Prostate gland (tissue), 2 donors: Measurements from ENCODE around the gene SND1. TPM values are rescaled to one million over a fixed set of nuclear protein-coding genes. Genes with fewer than 3 reads are reported as not detected.

Experiments used
- DNase-seq: peaks from one replicate; pipeline ENCODE4 v3.0.0-alpha.2; 2019; ENCODE audit warnings: low spot score
- H3K27ac ChIP-seq, 2 donors: fragments of 200-600 bp; sonication (generic); 2 replicates each; pipeline ENCODE4 v1.5.1; 2017 to 2019
- H3K27me3 ChIP-seq: fragments of 200-600 bp; sonication (generic); replicated peaks from 2 replicates; pipeline ENCODE4 v1.5.1; 2019; ENCODE audit not compliant: insufficient read depth
- H3K36me3 ChIP-seq, 2 donors: fragments of 200-600 bp; sonication (generic); 1 replicate in 1 of 2; 2 replicates in 1 of 2; pipeline versions ENCODE4 v1.5.1 to v1.8.1; 2017 to 2019
- H3K4me1 ChIP-seq: fragments of 200-600 bp; sonication (generic); replicated peaks from 2 replicates; pipeline ENCODE4 v1.5.1; 2019
- H3K4me3 ChIP-seq, 2 donors: fragments of 200-600 bp; sonication (generic); 2 replicates each; pipeline ENCODE4 v1.5.1; 2017 to 2019
- H3K9me3 ChIP-seq: fragments of 200-600 bp; sonication (generic); 2 replicates; pipeline ENCODE4 v1.5.1; 2017
- POLR2A ChIP-seq: fragments of 450-650 bp; IDR thresholded peaks from one replicate; pipeline ENCODE4 v1.6.1; 2016; ENCODE audit warnings: antibody characterized with exemption, mild to moderate bottlenecking
- POLR2AphosphoS5 ChIP-seq: sonication (generic); formaldehyde crosslinking; IDR thresholded peaks from one replicate; pipeline ENCODE4 v1.6.1; 2017; ENCODE audit warnings: antibody characterized with exemption
- WGBS: methylation state at CpG from one replicate; pipeline ENCODE4 v1.1.5; 2018; 5-methylcytosine and 5-hydroxymethylcytosine counted together
- intact Hi-C: fragments of 100-400 bp; cut with DNase I; formaldehyde crosslinking; loops from one replicate; pipeline ENCODE4 v1.14.2; 2022
- total RNA-seq, 2 donors: library from RNA; depleted of rRNA; stranded (reverse); fragments of >200 nt; gene quantifications; one replicate each; pipeline ENCODE4 v1.1.0, GENCODE V29; 2016
- TF ChIP-seq, protein P1 (sequence below), 4 experiments: fragments of 200-600 bp in 2 of 4; fragments of 450-650 bp in 2 of 4; sonication (generic) in 2 of 4; IDR thresholded peaks; 1 replicate in 3 of 4; 2 replicates in 1 of 4; pipeline ENCODE4 v1.5.1; 2016 to 2019; ENCODE audit warnings: antibody characterized with exemption in 4 of 4, mild to moderate bottlenecking in 2 of 4, moderate library complexity in 2 of 4

The SND1 gene
- total RNA-seq, 2 donors from 2014 or later: 175 to 190 TPM

DNA sequence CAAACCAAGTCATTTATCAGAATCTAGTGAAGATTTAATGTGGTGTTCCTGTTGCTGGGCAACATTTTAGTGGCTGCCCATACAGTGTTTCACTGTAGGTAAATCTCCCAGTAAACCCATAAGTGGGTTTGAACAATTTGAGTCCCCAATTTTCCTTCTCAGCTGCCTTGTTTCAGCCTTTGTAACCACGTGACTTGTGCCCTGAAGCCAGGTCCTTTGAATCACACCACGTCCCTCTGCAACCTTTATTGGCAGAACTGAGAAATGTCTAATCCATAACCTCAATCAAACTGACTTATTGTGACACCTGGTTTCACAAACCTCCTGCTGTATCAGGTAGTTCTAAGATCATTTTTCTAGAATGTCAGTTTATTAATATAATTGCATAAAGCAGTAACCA lies 30.1 kb downstream of the SND1 start:
- Histone ChIP-seq H3K27ac (no peak overlapping the region), H3K4me3 (no peak overlapping the region), H3K27me3 (no peaks in the 10 kb centered on the region), H3K4me1 (no peaks in the 10 kb centered on the region), H3K9me3 (no peaks in the 10 kb centered on the region), H3K36me3 (no peaks in the 10 kb centered on the region)
- WGBS: 80% methylated on average over 2 of the region's 2 CpGs
- no peak for TF ChIP-seq POLR2AphosphoS5
- TF ChIP-seq POLR2A: no peak
- TF ChIP-seq, protein P1, sequence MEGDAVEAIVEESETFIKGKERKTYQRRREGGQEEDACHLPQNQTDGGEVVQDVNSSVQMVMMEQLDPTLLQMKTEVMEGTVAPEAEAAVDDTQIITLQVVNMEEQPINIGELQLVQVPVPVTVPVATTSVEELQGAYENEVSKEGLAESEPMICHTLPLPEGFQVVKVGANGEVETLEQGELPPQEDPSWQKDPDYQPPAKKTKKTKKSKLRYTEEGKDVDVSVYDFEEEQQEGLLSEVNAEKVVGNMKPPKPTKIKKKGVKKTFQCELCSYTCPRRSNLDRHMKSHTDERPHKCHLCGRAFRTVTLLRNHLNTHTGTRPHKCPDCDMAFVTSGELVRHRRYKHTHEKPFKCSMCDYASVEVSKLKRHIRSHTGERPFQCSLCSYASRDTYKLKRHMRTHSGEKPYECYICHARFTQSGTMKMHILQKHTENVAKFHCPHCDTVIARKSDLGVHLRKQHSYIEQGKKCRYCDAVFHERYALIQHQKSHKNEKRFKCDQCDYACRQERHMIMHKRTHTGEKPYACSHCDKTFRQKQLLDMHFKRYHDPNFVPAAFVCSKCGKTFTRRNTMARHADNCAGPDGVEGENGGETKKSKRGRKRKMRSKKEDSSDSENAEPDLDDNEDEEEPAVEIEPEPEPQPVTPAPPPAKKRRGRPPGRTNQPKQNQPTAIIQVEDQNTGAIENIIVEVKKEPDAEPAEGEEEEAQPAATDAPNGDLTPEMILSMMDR (IDR thresholded peaks at IDR 0.05): no peak
- DNase-seq: no peak
- intact Hi-C loops: no loop called here

DNA sequence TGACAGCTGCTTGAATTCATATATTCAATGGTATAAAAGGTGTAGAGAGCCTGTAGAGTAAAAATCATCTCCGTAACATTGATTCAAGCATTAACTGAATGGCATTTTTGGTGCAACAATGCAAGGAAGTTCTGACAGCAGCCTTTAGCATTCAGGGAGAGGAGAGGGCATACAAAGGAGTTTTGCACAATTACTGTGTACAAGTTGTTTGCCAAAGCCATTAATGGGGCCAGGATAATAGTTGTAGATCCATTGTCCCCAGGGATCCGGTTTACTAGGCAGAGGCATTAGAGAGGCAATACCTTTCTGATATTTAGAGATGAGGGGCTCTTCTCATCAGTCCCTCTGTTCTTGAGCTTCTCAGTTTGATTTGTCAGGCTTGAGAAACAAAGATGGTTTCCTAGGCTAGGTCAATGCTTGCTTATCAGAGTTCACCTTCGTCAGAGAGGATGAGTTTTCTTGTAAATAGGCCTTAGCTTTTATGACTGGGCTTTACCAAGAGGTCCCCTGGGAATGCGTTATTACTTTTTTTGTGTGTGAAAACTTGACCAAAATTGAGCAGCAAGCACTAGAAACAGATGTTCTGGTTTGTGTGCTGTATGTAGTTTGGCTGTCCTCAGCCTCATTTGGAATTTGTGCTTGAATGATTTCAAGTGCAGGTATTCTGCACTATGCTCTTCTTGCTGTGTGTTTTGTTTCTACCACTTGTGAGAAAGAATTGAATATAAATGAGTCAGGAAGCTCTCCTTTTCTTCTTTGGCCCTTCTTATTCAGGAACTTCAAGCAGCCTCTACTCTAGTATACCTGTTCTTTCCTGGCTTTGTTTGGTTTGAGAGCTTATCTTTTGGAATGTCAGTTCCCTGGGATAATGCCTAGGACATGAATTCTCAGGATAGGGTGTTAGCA lies 32.0 kb downstream of the SND1 start:
- intact Hi-C loops: no loop called here
- no peak overlapping the region for H3K27ac ChIP-seq
- no peaks in the 10 kb centered on the region for H3K4me1 ChIP-seq
- no peaks in the 10 kb centered on the region for H3K36me3 ChIP-seq
- no peaks in the 10 kb centered on the region for H3K9me3 ChIP-seq
- TF ChIP-seq POLR2A (no peak), POLR2AphosphoS5 (no peak)
- TF ChIP-seq, protein P1 (IDR thresholded peaks at IDR 0.05): no peak
- H3K4me3 ChIP-seq: no peak overlapping the region
- DNase-seq: no peak
- 62% methylated on average over 4 of the region's 4 CpGs for WGBS
- no peaks in the 10 kb centered on the region for H3K27me3 ChIP-seq

DNA sequence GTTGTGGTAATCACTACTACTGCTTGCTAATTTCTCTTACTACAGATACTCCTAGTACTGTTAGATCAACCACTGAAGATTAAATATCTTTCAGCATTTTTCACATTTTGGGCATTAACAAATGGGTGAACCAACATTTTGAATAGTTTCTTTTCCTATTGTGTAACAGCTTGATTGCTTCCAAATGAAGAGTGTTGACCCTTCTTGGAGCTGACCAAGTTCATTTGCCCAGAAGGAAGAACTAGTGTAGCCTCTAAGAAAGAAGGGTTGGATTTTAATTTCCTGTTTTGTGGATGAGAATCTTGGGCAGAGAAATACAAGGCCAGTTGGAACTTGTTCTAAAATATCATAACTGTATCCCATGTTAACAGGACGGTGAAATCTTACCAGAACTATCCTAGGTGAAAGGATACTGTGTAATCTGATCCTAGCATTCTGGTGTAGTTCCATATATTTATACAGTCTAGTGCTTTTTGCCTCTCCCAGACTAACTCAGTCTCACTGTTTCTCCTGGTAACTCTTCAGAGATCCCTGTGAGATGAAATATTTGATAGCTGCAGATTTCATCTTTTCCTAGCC lies 37.3 kb downstream of the SND1 start:
- intact Hi-C loops: no loop called here
- H3K4me1 ChIP-seq: no peaks in the 10 kb centered on the region
- H3K36me3 ChIP-seq: no peaks in the 10 kb centered on the region

DNA sequence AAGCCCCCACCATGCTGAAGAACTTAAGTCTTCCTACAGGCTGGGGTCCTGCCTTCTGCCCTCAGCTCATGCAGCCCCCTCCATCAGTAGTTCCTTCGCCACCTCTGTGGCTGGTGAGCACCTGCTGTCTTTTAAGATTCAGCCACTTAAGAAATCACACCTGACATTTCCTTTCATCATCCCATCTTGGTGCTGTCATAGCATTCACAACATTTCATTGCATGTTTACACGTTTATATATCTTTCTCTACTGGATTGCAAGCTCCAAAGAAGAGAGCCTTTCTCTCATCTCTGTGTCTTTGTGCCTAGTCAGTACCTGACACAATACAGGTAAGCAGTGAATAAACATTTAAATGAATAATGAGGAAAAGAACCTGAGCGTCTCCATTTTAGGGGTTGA lies 38.3 kb downstream of the SND1 start:
- no peak overlapping the region for H3K4me3 ChIP-seq
- no peaks in the 10 kb centered on the region for H3K9me3 ChIP-seq
- H3K27ac ChIP-seq: no peak overlapping the region
- intact Hi-C loops: no loop called here
- H3K27me3 ChIP-seq: no peaks in the 10 kb centered on the region
- no peak for DNase-seq
- no peaks in the 10 kb centered on the region for H3K4me1 ChIP-seq
- H3K36me3 ChIP-seq: no peaks in the 10 kb centered on the region
- TF ChIP-seq, protein P1 (IDR thresholded peaks at IDR 0.05): no peak
- TF ChIP-seq POLR2AphosphoS5: no peak
- no peak for TF ChIP-seq POLR2A
- WGBS: 92% methylated on average over 3 of the region's 3 CpGs

More for the DNA sequence above, 37.3 kb downstream of the SND1 start:
- H3K27me3 ChIP-seq: no peaks in the 10 kb centered on the region
- no peaks in the 10 kb centered on the region for H3K9me3 ChIP-seq
- H3K27ac ChIP-seq: no peak overlapping the region
- DNase-seq: no peak
- TF ChIP-seq POLR2A (no peak), POLR2AphosphoS5 (no peak)
- TF ChIP-seq, protein P1 (IDR thresholded peaks at IDR 0.05): no peak
- WGBS: 44% methylated on average over 1 of the region's 1 CpG
- H3K4me3 ChIP-seq: no peak overlapping the region
